Prostate gland (tissue), 2 donors: ENCODE data around the gene FN3K.

ENCODE experiments used
- CTCF ChIP-seq, 4 experiments: fragments of 200-600 bp in 2 of 4; fragments of 450-650 bp in 2 of 4; sonication (generic) in 2 of 4; IDR thresholded peaks; 1 replicate in 3 of 4; 2 replicates in 1 of 4; pipeline ENCODE4 v1.5.1; 2016 to 2019; ENCODE audit warnings: antibody characterized with exemption in 4 of 4, mild to moderate bottlenecking in 2 of 4, moderate library complexity in 2 of 4
- POLR2A ChIP-seq: fragments of 450-650 bp; IDR thresholded peaks from one replicate; pipeline ENCODE4 v1.6.1; 2016; ENCODE audit warnings: antibody characterized with exemption, mild to moderate bottlenecking
- POLR2AphosphoS5 ChIP-seq: sonication (generic); formaldehyde crosslinking; IDR thresholded peaks from one replicate; pipeline ENCODE4 v1.6.1; 2017; ENCODE audit warnings: antibody characterized with exemption

- no peak for TF ChIP-seq CTCF (IDR thresholded peaks at IDR 0.05)
- TF ChIP-seq POLR2A, result no peak
- TF ChIP-seq POLR2AphosphoS5, result no peak
These were observed 5.7 kb upstream of the FN3K start for GRCh38 chr17:82729479-82730260.
